PFSK-1 (cell line): ENCODE measurements around the gene FGF14.

Experiments used
- POLR2AphosphoS5 ChIP-seq: IDR thresholded peaks from 2 replicates; pipeline ENCODE4 v1.6.1; 2012; ENCODE audit warnings: low read depth, mild to moderate bottlenecking, control low read depth, low read length, moderate library complexity
- TAF1 ChIP-seq: IDR thresholded peaks from 2 replicates; pipeline ENCODE4 v1.6.1; 2012; ENCODE audit warnings: low read length, control low read depth, borderline replicate concordance; ENCODE audit not compliant: insufficient read depth
- TF ChIP-seq, protein P1 (sequence below), 2 experiments: IDR thresholded peaks; 2 replicates each; pipeline versions ENCODE4 v1.6.1 to v1.8.0; 2011 to 2012; ENCODE audit warnings: low read depth in 2 of 2, low read length in 2 of 2, control low read depth in 1 of 2, inconsistent platforms in 1 of 2, mild to moderate bottlenecking in 1 of 2, moderate library complexity in 1 of 2; ENCODE audit not compliant: insufficient read depth in 1 of 2

DNA sequence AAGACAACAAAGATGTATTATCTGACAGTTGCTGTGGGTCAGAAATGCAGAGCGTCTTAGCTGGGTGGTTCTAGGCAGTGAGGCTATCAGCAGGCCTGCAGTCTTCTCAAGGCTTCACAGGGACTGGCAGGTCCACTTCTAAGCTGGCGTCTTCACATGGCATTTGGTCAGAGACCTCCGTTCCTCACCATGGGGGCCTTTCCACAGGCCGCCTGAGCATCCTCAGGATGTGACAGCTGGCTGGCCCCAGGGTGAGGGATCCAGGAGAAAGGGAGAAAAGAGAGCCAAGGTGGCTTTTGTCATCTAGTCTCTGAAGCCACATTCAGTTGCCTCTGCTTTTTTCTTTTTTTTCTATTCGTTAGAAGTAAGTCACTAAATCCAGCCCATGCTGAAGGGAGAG is 50.3 kb downstream of the FGF14 start:
- TF ChIP-seq TAF1 (no peak), POLR2AphosphoS5 (no peak)
- TF ChIP-seq, protein P1, sequence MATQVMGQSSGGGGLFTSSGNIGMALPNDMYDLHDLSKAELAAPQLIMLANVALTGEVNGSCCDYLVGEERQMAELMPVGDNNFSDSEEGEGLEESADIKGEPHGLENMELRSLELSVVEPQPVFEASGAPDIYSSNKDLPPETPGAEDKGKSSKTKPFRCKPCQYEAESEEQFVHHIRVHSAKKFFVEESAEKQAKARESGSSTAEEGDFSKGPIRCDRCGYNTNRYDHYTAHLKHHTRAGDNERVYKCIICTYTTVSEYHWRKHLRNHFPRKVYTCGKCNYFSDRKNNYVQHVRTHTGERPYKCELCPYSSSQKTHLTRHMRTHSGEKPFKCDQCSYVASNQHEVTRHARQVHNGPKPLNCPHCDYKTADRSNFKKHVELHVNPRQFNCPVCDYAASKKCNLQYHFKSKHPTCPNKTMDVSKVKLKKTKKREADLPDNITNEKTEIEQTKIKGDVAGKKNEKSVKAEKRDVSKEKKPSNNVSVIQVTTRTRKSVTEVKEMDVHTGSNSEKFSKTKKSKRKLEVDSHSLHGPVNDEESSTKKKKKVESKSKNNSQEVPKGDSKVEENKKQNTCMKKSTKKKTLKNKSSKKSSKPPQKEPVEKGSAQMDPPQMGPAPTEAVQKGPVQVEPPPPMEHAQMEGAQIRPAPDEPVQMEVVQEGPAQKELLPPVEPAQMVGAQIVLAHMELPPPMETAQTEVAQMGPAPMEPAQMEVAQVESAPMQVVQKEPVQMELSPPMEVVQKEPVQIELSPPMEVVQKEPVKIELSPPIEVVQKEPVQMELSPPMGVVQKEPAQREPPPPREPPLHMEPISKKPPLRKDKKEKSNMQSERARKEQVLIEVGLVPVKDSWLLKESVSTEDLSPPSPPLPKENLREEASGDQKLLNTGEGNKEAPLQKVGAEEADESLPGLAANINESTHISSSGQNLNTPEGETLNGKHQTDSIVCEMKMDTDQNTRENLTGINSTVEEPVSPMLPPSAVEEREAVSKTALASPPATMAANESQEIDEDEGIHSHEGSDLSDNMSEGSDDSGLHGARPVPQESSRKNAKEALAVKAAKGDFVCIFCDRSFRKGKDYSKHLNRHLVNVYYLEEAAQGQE (IDR thresholded peaks at IDR 0.05; ENCODE audit: insufficient read depth in 1 of 2, low read depth in 2 of 2, low read length in 2 of 2) = no peak
